Loucy (cell line): ENCODE data around the gene BCL2.

Source experiments
- EZH2phosphoT487 ChIP-seq: fragments of 200-600 bp; IDR thresholded peaks from 2 replicates; pipeline ENCODE4 v1.6.1; 2018; ENCODE audit warnings: antibody characterized with exemption, mild to moderate bottlenecking, moderate library complexity, borderline replicate concordance
- TF ChIP-seq, protein P1 (sequence below): fragments of 200-600 bp; sonication (generic); conservative IDR thresholded peaks from 2 replicates; pipeline ENCODE4 v1.5.1; 2014; ENCODE audit warnings: mild to moderate bottlenecking, antibody characterized with exemption, low read length

DNA sequence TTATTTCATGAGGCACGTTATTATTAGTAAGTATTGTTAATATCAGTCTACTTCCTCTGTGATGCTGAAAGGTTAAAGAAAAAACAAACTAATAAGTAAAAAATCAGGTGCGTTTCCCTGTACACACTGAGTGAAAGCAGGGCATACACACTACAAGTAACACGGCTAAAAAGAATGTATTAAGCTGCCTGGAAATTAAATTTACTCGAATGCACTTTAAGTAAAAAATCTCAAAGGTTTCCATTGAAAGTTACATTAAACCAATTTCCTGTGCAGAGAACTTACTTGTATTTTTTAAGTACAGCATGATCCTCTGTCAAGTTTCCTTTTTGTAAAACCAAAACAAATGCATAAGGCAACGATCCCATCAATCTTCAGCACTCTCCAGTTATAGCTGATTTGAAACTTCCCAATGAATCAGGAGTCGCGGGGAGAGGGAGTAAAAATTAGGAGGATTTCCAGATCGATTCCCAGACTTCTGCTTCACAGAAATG is 633 bp downstream of the BCL2 start:
- TF ChIP-seq, protein P1, sequence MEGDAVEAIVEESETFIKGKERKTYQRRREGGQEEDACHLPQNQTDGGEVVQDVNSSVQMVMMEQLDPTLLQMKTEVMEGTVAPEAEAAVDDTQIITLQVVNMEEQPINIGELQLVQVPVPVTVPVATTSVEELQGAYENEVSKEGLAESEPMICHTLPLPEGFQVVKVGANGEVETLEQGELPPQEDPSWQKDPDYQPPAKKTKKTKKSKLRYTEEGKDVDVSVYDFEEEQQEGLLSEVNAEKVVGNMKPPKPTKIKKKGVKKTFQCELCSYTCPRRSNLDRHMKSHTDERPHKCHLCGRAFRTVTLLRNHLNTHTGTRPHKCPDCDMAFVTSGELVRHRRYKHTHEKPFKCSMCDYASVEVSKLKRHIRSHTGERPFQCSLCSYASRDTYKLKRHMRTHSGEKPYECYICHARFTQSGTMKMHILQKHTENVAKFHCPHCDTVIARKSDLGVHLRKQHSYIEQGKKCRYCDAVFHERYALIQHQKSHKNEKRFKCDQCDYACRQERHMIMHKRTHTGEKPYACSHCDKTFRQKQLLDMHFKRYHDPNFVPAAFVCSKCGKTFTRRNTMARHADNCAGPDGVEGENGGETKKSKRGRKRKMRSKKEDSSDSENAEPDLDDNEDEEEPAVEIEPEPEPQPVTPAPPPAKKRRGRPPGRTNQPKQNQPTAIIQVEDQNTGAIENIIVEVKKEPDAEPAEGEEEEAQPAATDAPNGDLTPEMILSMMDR, result no peak
- no peak for TF ChIP-seq EZH2phosphoT487
